ENCODE measurements around the gene TRIM2. TPM values are rescaled to one million over a fixed set of nuclear protein-coding genes. Genes with fewer than 3 reads are reported as not detected.
"Not testable (repeated sequence)": the region's sequence is repeated elsewhere in the genome, so short reads cannot be mapped to it uniquely, and the experiment has no call there.

TRIM2 gene
- total RNA-seq, 2 donors from 2014 or later = 120 to 151 TPM

- DNase-seq = no peak
- Histone ChIP-seq H3K36me3 (no peaks in the 10 kb centered on the region), H3K27me3 (no peaks in the 10 kb centered on the region), H3K4me3 (no peak overlapping the region), H3K4me1 (no peaks in the 10 kb centered on the region), H3K9me3 (no peaks in the 10 kb centered on the region), H3K9ac (ENCODE audit: low read depth in 2 of 2, low read length in 2 of 2) (no peak overlapping the region), H3K27ac (no peak overlapping the region)
- intact Hi-C loops (cut with DNase I) = no loop called here
- no peak for TF ChIP-seq CTCF (IDR thresholded peaks at IDR 0.05)
Measured at GRCh38 chr4:153186046-153186728, 18.1 kb upstream of the TRIM2 start.

GRCh38 chr4:153189016-153189801, 15.0 kb upstream of the TRIM2 start:
- H3K4me3 ChIP-seq = no peak overlapping the region
- H3K27me3 ChIP-seq = no peaks in the 10 kb centered on the region
- no peak overlapping the region for H3K9ac ChIP-seq (ENCODE audit: low read depth in 2 of 2, low read length in 2 of 2)
- no peak for TF ChIP-seq CTCF (IDR thresholded peaks at IDR 0.05)
- no peaks in the 10 kb centered on the region for H3K36me3 ChIP-seq
- no peaks in the 10 kb centered on the region for H3K4me1 ChIP-seq
- intact Hi-C loops (cut with DNase I) = no loop called here
- no peaks in the 10 kb centered on the region for H3K9me3 ChIP-seq
- H3K27ac ChIP-seq = no peak overlapping the region
- DNase-seq = no peak

GRCh38 chr4:153191795-153192363, 12.4 kb upstream of the TRIM2 start:
- TF ChIP-seq CTCF (IDR thresholded peaks at IDR 0.05) = no peak
- Histone ChIP-seq H3K9me3 (no peaks in the 10 kb centered on the region), H3K4me3 (no peak overlapping the region), H3K36me3 (no peaks in the 10 kb centered on the region), H3K27ac (no peak overlapping the region), H3K4me1 (no peaks in the 10 kb centered on the region), H3K27me3 (no peaks in the 10 kb centered on the region), H3K9ac (ENCODE audit: low read depth in 2 of 2, low read length in 2 of 2) (no peak overlapping the region)
- intact Hi-C loops (cut with DNase I) = no loop called here
- DNase-seq = no peak

- no peak for DNase-seq
- H3K9ac ChIP-seq (ENCODE audit: low read depth in 2 of 2, low read length in 2 of 2) = no peak overlapping the region
- no peaks in the 10 kb centered on the region for H3K4me1 ChIP-seq
- intact Hi-C loops (cut with DNase I) = no loop called here
- H3K9me3 ChIP-seq = no peaks in the 10 kb centered on the region
- H3K36me3 ChIP-seq = no peaks in the 10 kb centered on the region
- no peaks in the 10 kb centered on the region for H3K27me3 ChIP-seq
- no peak for TF ChIP-seq CTCF (IDR thresholded peaks at IDR 0.05)
- H3K4me3 ChIP-seq = no peak overlapping the region
- no peak overlapping the region for H3K27ac ChIP-seq
Measured at GRCh38 chr4:153197301-153197700, 6.9 kb upstream of the TRIM2 start.

GRCh38 chr4:153198719-153199118, 5.5 kb upstream of the TRIM2 start:
- DNase-seq = no peak
- H3K9me3 ChIP-seq = no peaks in the 10 kb centered on the region
- no peak overlapping the region for H3K4me3 ChIP-seq
- no peak for TF ChIP-seq CTCF (IDR thresholded peaks at IDR 0.05)
- no peak overlapping the region for H3K9ac ChIP-seq (ENCODE audit: low read depth in 2 of 2, low read length in 2 of 2)
- no peaks in the 10 kb centered on the region for H3K36me3 ChIP-seq
- intact Hi-C loops (cut with DNase I) = no loop called here
- H3K4me1 ChIP-seq = no peaks in the 10 kb centered on the region
- H3K27ac ChIP-seq = no peak overlapping the region
- no peaks in the 10 kb centered on the region for H3K27me3 ChIP-seq

- intact Hi-C loops (cut with DNase I) = loop anchor here (10.0 kb wide), 2 partner anchors 49 to 111 kb away; no protein-coding TSS in a partner anchor
- peak overlapping the region in 1 of 2 donors; percentile 97 for H3K9ac ChIP-seq (ENCODE audit: low read depth in 2 of 2, low read length in 2 of 2)
Measured at GRCh38 chr4:153203746-153204145, 497 bp upstream of the TRIM2 start.

More at GRCh38 chr4:153203746-153204145, 497 bp upstream of the TRIM2 start:
- not testable (repeated sequence) for H3K27me3 ChIP-seq, DNase-seq, H3K4me1 ChIP-seq, H3K36me3 ChIP-seq, H3K9me3 ChIP-seq
- H3K27ac ChIP-seq = peak overlapping the region; percentile 90
- peak overlapping the region; percentile 40 for H3K4me3 ChIP-seq

Data from colonic mucosa (tissue), 4 donors.